HepG2 (cell line): Measurements from ENCODE around the gene CFAP210. TPM values are rescaled to one million over a fixed set of nuclear protein-coding genes. Genes with fewer than 3 reads are reported as not detected.

Experiments used
- CHCHD3 ChIP-seq: sonication (generic); formaldehyde crosslinking; IDR thresholded peaks from 2 replicates; pipeline ENCODE4 v1.8.0; 2022; ENCODE audit warnings: mild to moderate bottlenecking, missing genetic modification reagents, moderate library complexity
- GZF1 ChIP-seq: sonication (generic); formaldehyde crosslinking; IDR thresholded peaks from 2 replicates; pipeline ENCODE4 v1.5.1; 2020; ENCODE audit warnings: mild to moderate bottlenecking, missing genetic modification reagents
- HCFC1 ChIP-seq: fragments of 150-350 bp; IDR thresholded peaks from 2 replicates; pipeline ENCODE4 v1.6.1; 2014; ENCODE audit warnings: low read depth, low read length
- IKZF4 ChIP-seq: sonication (generic); formaldehyde crosslinking; IDR thresholded peaks from 2 replicates; pipeline ENCODE4 v1.5.1; 2020; ENCODE audit warnings: borderline replicate concordance, mild to moderate bottlenecking, low read depth, missing genetic modification reagents; ENCODE audit errors: not compliant biosample characterization
- NBN ChIP-seq: fragments of 450-650 bp; conservative IDR thresholded peaks from 2 replicates; pipeline ENCODE4 v1.6.1; 2017
- NR1H2 ChIP-seq: sonication (generic); formaldehyde crosslinking; IDR thresholded peaks from 2 replicates; pipeline ENCODE4 v1.8.1; 2022; ENCODE audit warnings: low read depth, missing genetic modification reagents, borderline replicate concordance
- PBX2 ChIP-seq: IDR thresholded peaks from 2 replicates; pipeline ENCODE4 v1.6.1; 2016; ENCODE audit warnings: control low read depth
- PHF5A ChIP-seq: IDR thresholded peaks from one replicate; pipeline ENCODE4 v1.6.1; 2018; ENCODE audit warnings: low read depth, missing genetic modification reagents; ENCODE audit not compliant: unreplicated experiment
- RARA ChIP-seq: IDR thresholded peaks from 2 replicates; pipeline ENCODE4 v1.6.1; 2016; ENCODE audit warnings: missing genetic modification reagents, missing compliant biosample characterization
- RERE ChIP-seq: IDR thresholded peaks from 2 replicates; pipeline ENCODE4 v1.6.1; 2016; ENCODE audit warnings: low read depth, missing genetic modification reagents, missing compliant biosample characterization
- SMYD3 ChIP-seq: sonication (generic); formaldehyde crosslinking; IDR thresholded peaks from 2 replicates; pipeline ENCODE4 v1.8.1; 2023; ENCODE audit warnings: mild to moderate bottlenecking, missing genetic modification reagents
- SNAPC5 ChIP-seq: sonication (generic); formaldehyde crosslinking; IDR thresholded peaks from 2 replicates; pipeline ENCODE4 v1.8.1; 2023; ENCODE audit warnings: mild to moderate bottlenecking, missing genetic modification reagents, borderline replicate concordance
- TCF7L2 ChIP-seq: IDR thresholded peaks from 2 replicates; pipeline ENCODE4 v1.6.1; 2011; ENCODE audit warnings: mild to moderate bottlenecking, low read depth, low read length, moderate library complexity
- ZNF142 ChIP-seq: sonication (generic); formaldehyde crosslinking; IDR thresholded peaks from 2 replicates; pipeline ENCODE4 v1.4.0; 2020; ENCODE audit warnings: missing genetic modification reagents
- ZNF234 ChIP-seq: sonication (generic); formaldehyde crosslinking; conservative IDR thresholded peaks from 2 replicates; pipeline ENCODE4 v1.5.1; 2020; ENCODE audit warnings: mild to moderate bottlenecking, missing genetic modification reagents
- ZNF768 ChIP-seq: sonication (generic); formaldehyde crosslinking; IDR thresholded peaks from 2 replicates; pipeline ENCODE4 v1.4.0; 2020; ENCODE audit warnings: missing genetic modification reagents
- ZNF777 ChIP-seq: sonication (generic); formaldehyde crosslinking; IDR thresholded peaks from 2 replicates; pipeline ENCODE4 v1.4.0; 2020; ENCODE audit warnings: missing genetic modification reagents
- polyA plus RNA-seq, 8 experiments: library from polyadenylated mRNA; depleted of rRNA in 3 of 8; stranded (reverse) in 7 of 8; unstranded in 1 of 8; fragments of >200 nt; fragmentation: Illumina TruSeq in 4 of 8; extraction: Trizol in 4 of 8; gene quantifications; 2 replicates each; pipeline versions ENCODE4 v1.2.1 to v1.2.3, GENCODE V29; 2011 to 2016; ENCODE audit warnings: low read depth in 4 of 8, missing spikeins in 1 of 8, mixed read lengths in 1 of 8; ENCODE audit not compliant: insufficient read depth in 1 of 8
- total RNA-seq, 5 experiments: library from RNA; depleted of rRNA; stranded (reverse); fragments of >200 nt; fragmentation: Illumina TruSeq; extraction: Trizol; gene quantifications; 2 replicates each; pipeline ENCODE4 v1.2.3, GENCODE V29; 2016; ENCODE audit warnings: low read depth in 1 of 5

Gene CFAP210
- total and polyA plus RNA-seq, 2 of the 13 experiments (the other 11 are each of a cell fraction or from before 2014, with no cell fraction given) = 0.18 TPM; not detected in 1

- TF ChIP-seq RERE (CRISPR knock-in tag) (0 out of 2 replicates have a peak, but pooled peaks have one; percentile 30), ZNF142 (CRISPR knock-in tag) (peak; percentile 87), PHF5A (CRISPR knock-in tag) (no peak), HCFC1 (peak; percentile 14; the same call in 1 of the 2 replicates), ZNF768 (peak; percentile 71; the same call in 1 of the 2 replicates), SMYD3 (CRISPR knock-in tag) (peak; percentile 91), CHCHD3 (no peak; the same call in 1 of the 2 replicates), SNAPC5 (CRISPR knock-in tag) (no peak), GZF1 (CRISPR knock-in tag) (peak; percentile 84), ZNF234 (CRISPR knock-in tag) (no peak), PBX2 (CRISPR knock-in tag) (no peak), NR1H2 (no peak), RARA (CRISPR knock-in tag) (peak; percentile 44; the same call in 1 of the 2 replicates), ZNF777 (CRISPR knock-in tag) (peak; percentile 79), NBN (no peak), TCF7L2 (no peak), IKZF4 (no peak)
Measured at GRCh38 chr2:169694113-169694893, at the start of gene CFAP210, which contains the start of gene PHOSPHO2 (continued).
